Measurements from ENCODE around the gene DDX51. TPM values are rescaled to one million over a fixed set of nuclear protein-coding genes. Genes with fewer than 3 reads are reported as not detected.

The DDX51 gene
- total and polyA plus RNA-seq, 2 donors (not counting 1 experiment from before 2014, with no cell fraction given) = 46.3 to 60.8 TPM

DNA sequence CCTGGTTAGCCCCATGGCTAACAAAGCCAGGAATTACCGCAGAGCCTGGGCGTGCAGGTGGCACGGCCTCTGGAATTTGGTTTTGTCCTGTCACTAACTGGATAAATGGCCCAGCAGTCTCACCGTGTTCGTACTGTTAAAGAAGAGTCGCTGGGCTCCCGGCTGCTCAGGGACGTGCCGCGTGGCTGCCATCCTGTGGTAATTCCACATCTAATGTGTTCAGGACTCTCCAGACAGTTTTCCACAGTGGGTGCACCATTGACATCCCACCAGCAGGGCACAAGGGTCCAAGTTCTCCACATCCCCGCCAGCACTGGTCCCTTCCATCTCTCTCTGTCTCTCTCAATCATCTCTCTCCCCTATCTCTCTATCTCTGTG is 19.8 kb upstream of the DDX51 start:
- H3K27ac Mint-ChIP-seq = no peak overlapping the region

More for the DNA sequence above, 19.8 kb upstream of the DDX51 start:
- Histone ChIP-seq H2AFZ (ENCODE audit: insufficient read depth, low read depth, low read length, poor library complexity, severe bottlenecking) (no peak overlapping the region), H3K36me3 (replicated peaks in 1 of 2; ENCODE audit: control extremely low read depth in 1 of 2, control insufficient read depth in 1 of 2, extremely low read depth in 1 of 2, insufficient read depth in 2 of 2, low read length in 1 of 2) (no peaks in the 10 kb centered on the region), H3K9me3 (ENCODE audit: control extremely low read depth in 1 of 3, control insufficient read depth in 2 of 3, insufficient read depth in 1 of 3, low read length in 2 of 3) (peaks cover 0 to 20% (median 0%) of the 10 kb centered on the region in 3 donors), H4K20me1 (ENCODE audit: control insufficient read depth, insufficient read depth, low read length, poor library complexity, severe bottlenecking) (no peaks in the 10 kb centered on the region), H3K27ac (ENCODE audit: low read length in 2 of 2) (no peak overlapping the region), H3K4me1 (ENCODE audit: control insufficient read depth in 2 of 2, insufficient read depth in 2 of 2, low read length in 2 of 2) (no peaks in the 10 kb centered on the region), H3K79me2 (ENCODE audit: control insufficient read depth, insufficient read depth, low read length) (no peaks in the 10 kb centered on the region), H3K27me3 (replicated peaks in 1 of 4; ENCODE audit: control extremely low read depth in 1 of 4, control insufficient read depth in 3 of 4, insufficient read depth in 4 of 4, low read length in 3 of 4) (peaks cover 0 to 7% (median 0%) of the 10 kb centered on the region in 4 experiments), H3K4me2 (replicated peaks; ENCODE audit: low read depth, low read length, poor library complexity, severe bottlenecking) (no peak overlapping the region), H3K9ac (ENCODE audit: low read length) (no peak overlapping the region), H3K4me3 (ENCODE audit: control extremely low read depth in 1 of 5, extremely low read depth in 1 of 5, insufficient read depth in 1 of 5, low read depth in 2 of 5, low read length in 4 of 5) (no peak overlapping the region)
- Mint-ChIP-seq H3K27me3 (no peaks in the 10 kb centered on the region), H3K9me3 (ENCODE audit: insufficient read depth) (no peaks in the 10 kb centered on the region), H3K4me1 (no peaks in the 10 kb centered on the region), H3K4me3 (no peak overlapping the region)
- ChIA-PET POLR2A (no interaction called here), CTCF (interaction anchor here (2.9 kb wide), 1 partner anchor 10 kb away, joined by 7 read pairs; no protein-coding TSS in a partner anchor)
- ATAC-seq (ENCODE audit: low read depth) (no peak), DNase-seq (no peak)
- no peak for TF ChIP-seq EZH2 (IDR thresholded peaks at IDR 0.05; ENCODE audit: borderline replicate concordance, insufficient read depth, low read depth, low read length, poor library complexity, severe bottlenecking)
- TF ChIP-seq, protein P1, sequence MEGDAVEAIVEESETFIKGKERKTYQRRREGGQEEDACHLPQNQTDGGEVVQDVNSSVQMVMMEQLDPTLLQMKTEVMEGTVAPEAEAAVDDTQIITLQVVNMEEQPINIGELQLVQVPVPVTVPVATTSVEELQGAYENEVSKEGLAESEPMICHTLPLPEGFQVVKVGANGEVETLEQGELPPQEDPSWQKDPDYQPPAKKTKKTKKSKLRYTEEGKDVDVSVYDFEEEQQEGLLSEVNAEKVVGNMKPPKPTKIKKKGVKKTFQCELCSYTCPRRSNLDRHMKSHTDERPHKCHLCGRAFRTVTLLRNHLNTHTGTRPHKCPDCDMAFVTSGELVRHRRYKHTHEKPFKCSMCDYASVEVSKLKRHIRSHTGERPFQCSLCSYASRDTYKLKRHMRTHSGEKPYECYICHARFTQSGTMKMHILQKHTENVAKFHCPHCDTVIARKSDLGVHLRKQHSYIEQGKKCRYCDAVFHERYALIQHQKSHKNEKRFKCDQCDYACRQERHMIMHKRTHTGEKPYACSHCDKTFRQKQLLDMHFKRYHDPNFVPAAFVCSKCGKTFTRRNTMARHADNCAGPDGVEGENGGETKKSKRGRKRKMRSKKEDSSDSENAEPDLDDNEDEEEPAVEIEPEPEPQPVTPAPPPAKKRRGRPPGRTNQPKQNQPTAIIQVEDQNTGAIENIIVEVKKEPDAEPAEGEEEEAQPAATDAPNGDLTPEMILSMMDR (IDR thresholded peaks at IDR 0.05) = no peak
- 76% methylated on average over 11 of the region's 11 CpGs for WGBS (ENCODE audit: insufficient coverage)
- intact Hi-C loops (cut with micrococcal nuclease) = no loop called here

All from B cell (primary cell).